ENCODE data around the gene ATP5F1A.

- TF ChIP-seq CTCF (IDR thresholded peaks at IDR 0.05; ENCODE audit: low read length) (no peak), EZH2phosphoT487 (IDR thresholded peaks at IDR 0.05; ENCODE audit: low read length) (no peak), EZH2 (optimal IDR thresholded peaks at IDR 0.05; ENCODE audit: low read depth, low read length) (no peak)
Observed at GRCh38 chr18:46048641-46049040, 49.5 kb downstream of the ATP5F1A start.
